HEK293 (cell line): ENCODE results near the gene ERICH3.

Experiments
- CTCF ChIP-seq: fragments of 450-650 bp; formaldehyde crosslinking; IDR thresholded peaks from 2 replicates; pipeline ENCODE4 v1.5.1; 2016; ENCODE audit warnings: missing biosample characterization, missing genetic modification characterization
- HOXA7 ChIP-seq: sonication (generic); formaldehyde crosslinking; IDR thresholded peaks from 2 replicates; pipeline ENCODE4 v1.8.1; 2022; ENCODE audit warnings: missing genetic modification reagents, borderline replicate concordance
- PRDM10 ChIP-seq: fragments of 450-650 bp; formaldehyde crosslinking; IDR thresholded peaks from 2 replicates; pipeline ENCODE4 v1.5.1; 2016; ENCODE audit warnings: missing biosample characterization, missing genetic modification characterization
- TCF7L2 ChIP-seq: IDR thresholded peaks from 2 replicates; pipeline ENCODE4 v1.6.1; 2011; ENCODE audit warnings: low read depth, mild to moderate bottlenecking, inconsistent platforms, low read length, moderate library complexity, borderline replicate concordance
- ZEB2 ChIP-seq: fragments of 450-650 bp; formaldehyde crosslinking; IDR thresholded peaks from 2 replicates; pipeline ENCODE4 v1.5.1; 2016; ENCODE audit warnings: missing biosample characterization, missing genetic modification characterization
- ZNF138 ChIP-seq: fragments of 450-650 bp; formaldehyde crosslinking; IDR thresholded peaks from 2 replicates; pipeline ENCODE4 v1.5.1; 2016; ENCODE audit warnings: missing biosample characterization, missing genetic modification characterization, borderline replicate concordance
- ZNF140 ChIP-seq: fragments of 450-650 bp; formaldehyde crosslinking; IDR thresholded peaks from 2 replicates; pipeline ENCODE4 v1.5.1; 2016; ENCODE audit warnings: missing biosample characterization, missing genetic modification characterization
- ZNF2 ChIP-seq: fragments of 450-650 bp; formaldehyde crosslinking; IDR thresholded peaks from 2 replicates; pipeline ENCODE4 v1.5.1; 2016; ENCODE audit warnings: missing biosample characterization, missing genetic modification characterization
- ZNF777 ChIP-seq: fragments of 450-650 bp; formaldehyde crosslinking; IDR thresholded peaks from 2 replicates; pipeline ENCODE4 v1.5.1; 2017; ENCODE audit warnings: missing biosample characterization, missing genetic modification characterization, borderline replicate concordance

- TF ChIP-seq ZNF140 (tag by site-specific recombination) (no peak), ZNF777 (tag by site-specific recombination) (no peak), CTCF (tag by site-specific recombination) (no peak), ZNF2 (tag by site-specific recombination) (no peak), TCF7L2 (no peak), PRDM10 (no peak), ZEB2 (no peak), HOXA7 (CRISPR knock-in tag) (no peak), ZNF138 (no peak)
Measured at GRCh38 chr1:74609810-74610371, 63.7 kb downstream of the ERICH3 start.
